Stimulated activated CD8-positive, alpha-beta memory T cell treated with anti-CD3 and anti-CD28 coated beads, Interleukin-12 subunit alpha, Interleukin-12 subunit beta, amount 100 ng/mL, for 24 hours (primary cell): ENCODE results near the gene ERMP1.

Experiments used
- DNase-seq: peaks from one replicate; pipeline ENCODE4 v3.0.0-alpha.2; 2020; ENCODE audit errors: extremely low read depth

Gene ERMP1

DNA sequence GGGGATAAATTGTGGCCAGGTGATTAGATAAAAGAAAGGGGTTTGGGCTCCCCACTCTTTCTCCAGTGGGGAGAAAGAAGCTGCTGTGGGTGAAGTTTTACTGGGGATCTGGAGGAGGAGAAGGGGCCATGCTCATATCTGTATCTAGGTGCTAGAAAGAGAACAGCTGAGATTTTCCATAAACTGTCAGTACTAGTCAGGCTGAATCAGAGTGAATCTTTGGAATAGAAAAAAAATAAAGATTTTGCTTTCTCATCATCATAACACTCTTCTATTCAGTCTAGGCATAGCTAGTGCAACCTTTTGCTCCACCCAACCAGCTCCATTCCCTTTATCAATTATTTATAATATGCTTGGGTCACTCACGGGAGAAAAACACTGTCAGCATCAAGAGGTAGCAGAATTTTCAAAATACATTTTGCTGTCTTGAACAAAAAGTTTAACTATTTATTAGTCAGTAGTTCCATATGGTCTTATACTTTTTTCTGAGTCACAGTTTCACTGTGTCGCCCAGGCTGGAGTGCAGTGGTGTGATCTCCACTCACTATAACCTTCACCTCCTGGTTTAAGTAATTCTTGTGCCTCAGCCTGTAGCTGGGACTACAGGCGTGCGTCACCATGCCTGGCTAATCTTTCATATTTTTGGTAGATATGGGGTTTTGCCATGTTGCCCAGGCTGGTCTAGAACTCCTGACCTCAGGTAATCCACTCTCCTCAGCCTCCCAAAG, 21.3 kb upstream of the ERMP1 start:
- no peak for DNase-seq

DNA sequence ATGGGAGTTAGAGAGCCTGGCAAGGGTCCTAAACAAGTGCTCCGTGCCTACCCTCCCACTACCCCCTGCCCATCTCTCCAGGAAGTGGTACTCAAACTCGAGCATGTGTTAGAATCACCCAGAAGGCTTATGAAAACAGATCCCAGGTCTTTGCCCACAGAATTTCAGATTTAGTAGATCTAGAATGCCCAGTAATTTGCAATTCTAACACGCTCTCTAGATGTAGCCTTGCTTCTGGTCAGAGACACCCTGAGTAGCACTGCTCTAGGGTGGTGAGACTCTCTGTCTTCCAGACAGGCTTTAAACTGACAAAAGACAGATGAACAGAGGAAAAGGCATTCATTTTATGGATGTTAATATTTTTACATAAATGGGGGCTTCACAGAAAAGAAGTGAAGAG, 20.7 kb upstream of the ERMP1 start:
- DNase-seq = no peak

DNA sequence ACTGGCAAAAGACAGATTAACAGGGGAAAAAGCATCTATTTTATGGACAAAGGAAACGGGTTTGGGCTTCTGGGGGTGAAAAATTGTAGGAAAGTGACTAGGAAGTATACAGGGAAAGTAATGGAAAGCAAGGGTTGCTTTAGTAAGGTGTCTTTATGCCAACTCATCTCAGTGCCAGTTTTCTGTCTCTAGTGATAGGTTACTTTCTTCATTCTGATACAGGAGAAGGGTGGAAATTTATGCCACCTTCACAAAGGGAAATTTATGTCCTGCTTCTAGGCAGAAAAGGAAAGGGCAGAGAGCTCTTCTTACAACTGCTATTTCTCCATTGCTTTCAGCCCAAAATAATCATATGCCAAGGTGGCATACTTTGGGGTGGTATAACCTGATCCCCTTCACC, 20.1 kb upstream of the ERMP1 start:
- no peak for DNase-seq

DNA sequence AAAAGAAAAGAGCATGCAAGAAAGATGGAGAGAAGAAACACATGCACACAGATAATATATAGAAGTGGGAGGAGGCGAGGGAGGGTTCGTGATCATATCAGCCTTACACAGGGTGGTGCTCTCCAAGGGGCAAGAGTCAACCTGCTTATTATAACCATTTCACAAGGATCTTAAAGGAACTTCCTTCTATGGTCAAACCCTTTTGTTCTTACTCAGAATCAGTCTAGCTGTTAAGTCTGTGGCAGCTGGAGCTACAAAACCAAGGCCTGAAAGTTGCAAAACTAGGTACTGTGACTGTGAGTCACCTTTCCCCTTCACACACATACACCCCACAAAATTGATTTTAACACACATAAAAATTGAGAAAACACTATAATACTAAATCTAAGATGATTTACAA, 18.5 kb upstream of the ERMP1 start:
- DNase-seq = no peak

DNA sequence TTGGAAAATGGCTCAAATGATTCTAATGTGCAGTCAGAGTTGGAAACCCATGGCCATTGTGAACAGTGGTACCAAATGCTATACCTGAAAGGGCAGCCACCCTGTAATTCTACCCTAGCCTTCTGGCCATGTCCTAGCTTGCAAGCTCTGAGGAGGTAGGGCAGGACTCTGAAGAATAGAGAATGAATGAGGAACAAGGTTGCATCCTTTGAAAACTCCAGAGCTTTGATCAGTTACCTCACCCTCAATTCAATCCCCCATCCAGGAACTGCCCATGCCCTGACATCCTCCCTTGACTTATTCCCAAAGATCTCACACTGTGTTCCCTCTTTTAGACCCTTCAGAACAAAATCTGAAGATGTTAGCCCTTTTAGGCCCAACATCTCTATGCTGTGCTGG, 17.8 kb upstream of the ERMP1 start:
- no peak for DNase-seq

DNA sequence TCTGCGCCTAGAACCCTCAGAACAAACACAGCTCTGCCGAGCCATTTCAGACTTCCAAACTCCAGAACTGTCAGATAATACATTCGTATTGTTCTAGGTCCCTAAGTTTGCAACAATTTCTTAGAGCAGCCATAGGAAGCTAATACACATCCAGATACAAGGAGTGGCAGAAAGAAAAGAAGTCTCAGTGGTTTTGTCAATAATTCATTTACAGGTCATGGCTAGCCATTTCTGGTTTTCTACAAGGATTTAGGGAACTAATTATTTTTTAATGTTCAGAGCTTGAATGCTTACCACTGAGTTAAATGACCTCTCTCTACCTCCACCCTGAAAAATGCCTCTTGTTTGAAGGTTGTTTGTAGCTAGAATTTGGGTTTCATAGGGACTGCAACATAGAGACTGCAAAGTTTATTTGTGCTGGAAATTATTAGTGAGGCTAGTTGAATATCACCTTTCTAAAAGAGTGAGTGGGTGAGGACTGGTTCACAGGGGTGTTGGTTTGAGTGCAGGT, 15.5 kb upstream of the ERMP1 start:
- DNase-seq = no peak

DNA sequence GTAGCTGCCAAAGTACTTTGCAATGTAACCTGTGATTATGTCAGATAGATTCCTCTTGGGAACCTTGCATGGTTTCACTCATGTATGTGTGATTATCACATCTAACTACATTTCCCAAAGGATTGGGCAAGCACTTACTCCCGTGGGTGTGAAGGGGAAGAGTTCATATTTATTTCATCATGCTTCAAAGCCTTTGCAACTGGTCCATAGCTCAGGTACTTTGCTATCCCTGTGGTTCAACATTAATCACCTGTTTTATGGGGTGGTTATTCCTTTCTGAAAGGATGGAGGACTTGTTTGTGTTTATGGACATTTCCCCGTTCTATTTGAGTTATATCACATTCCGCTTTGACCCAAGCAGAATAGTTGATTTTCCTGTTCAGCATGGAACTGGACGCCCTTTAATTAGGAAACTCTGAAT, 13.6 kb upstream of the ERMP1 start:
- DNase-seq = no peak

DNA sequence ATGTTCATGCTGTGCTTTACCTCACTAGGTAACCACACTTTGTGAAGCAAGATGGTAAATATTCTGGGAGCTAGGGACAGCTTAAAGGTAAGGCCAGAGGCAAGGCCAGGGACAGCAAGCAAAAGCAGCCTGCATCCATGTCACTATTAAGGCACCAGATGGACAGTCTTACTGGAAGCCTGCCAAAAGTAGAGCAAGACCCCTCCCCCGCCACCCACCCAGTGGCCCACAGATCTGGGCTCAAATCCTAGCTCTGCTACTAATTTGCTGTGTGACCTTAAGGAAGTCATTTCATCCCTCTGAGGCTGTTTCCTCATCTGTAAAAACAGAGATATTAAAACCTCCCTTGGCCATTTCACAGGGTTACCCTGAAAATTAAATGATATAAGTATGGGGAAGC, 13.2 kb upstream of the ERMP1 start:
- no peak for DNase-seq

DNA sequence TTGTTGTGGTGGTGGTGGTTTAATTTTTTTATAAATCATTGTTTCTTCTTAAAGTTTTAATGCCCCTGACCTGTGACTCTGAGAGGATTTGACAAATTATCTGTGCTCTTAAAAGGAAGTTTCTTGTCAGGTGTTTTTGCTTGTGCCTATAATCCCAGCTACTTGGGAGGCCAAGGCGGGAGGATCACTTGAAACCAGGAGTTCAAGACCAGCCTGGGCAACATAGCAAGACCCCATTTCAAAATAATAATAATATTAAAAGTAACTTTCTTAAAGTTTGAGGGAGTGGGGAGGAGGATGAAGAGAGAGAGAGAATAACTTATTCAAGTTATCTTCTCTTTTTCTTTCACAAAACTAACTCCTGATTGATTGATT, 12.2 kb upstream of the ERMP1 start:
- DNase-seq = no peak

DNA sequence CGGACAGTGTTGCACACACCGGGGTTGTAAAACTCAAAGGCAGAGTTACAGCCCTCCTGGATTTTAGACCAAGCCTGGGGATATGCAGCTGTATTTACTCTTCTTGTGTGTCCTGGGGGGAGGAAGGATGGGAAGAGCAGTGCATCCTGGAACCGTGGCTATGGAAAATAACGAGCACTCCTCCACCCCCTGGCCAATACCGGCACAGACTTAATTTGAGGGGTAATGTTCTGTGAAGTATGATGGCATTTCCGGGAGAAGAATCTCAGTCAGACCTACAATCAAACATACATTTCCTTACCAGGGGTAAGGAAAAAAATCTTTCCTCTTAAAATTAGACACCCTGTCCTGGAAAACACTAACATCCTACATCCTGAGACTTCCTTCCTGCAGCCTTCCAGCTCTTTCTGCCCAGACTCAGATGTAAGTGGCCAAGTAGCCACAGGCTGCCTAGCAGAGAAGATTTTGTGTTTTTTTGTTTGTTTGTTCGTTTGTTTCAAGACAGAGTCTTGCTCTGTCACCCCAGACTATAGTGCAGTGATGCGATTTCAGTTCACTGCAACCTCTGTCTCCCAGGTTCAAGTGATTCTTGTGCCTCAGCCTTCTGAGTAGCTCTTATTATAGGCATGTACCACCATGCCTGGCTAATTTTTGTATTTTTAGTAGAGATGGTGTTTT, 11.0 kb upstream of the ERMP1 start:
- DNase-seq = no peak

DNA sequence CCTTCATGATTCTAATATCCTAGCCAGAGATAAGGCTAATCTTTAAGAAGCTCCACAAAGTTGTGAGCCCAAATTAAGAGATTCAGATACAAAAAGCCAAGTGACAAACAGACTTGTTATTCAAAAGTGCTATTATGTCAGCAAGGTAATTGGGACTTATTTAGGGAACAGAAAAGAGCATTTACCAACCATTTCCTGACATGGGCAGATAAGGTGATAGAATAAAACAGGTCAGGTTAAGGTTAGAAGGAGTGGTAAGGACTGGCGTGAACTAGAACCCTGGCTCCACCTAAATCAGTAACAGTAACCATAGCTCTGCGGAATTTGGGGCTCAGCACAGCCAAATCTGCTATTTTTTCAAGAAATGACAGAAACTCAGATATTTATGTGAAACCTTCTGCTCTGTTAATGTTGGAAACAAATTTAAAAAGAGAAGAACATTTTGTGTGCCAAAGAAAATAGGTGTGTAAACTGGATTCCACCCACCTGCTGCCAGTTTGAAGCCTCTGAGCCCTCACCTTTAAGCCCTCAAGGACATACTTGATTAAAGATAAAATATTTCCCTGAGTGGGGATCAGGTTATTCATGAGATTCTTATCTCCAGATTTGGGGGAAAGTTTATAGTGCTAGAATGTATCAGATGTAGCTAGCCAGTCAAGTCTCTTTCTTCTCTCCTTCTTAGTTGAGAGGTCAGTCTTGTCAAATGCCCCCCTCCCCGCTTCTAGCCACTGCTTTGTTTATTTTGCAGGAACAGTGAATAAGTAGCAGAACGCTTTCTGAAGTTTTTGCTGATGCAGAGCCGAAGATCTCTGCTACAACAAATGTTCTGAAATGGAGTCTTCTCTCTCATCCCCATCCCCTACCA, 10.2 kb upstream of the ERMP1 start:
- no peak for DNase-seq

DNA sequence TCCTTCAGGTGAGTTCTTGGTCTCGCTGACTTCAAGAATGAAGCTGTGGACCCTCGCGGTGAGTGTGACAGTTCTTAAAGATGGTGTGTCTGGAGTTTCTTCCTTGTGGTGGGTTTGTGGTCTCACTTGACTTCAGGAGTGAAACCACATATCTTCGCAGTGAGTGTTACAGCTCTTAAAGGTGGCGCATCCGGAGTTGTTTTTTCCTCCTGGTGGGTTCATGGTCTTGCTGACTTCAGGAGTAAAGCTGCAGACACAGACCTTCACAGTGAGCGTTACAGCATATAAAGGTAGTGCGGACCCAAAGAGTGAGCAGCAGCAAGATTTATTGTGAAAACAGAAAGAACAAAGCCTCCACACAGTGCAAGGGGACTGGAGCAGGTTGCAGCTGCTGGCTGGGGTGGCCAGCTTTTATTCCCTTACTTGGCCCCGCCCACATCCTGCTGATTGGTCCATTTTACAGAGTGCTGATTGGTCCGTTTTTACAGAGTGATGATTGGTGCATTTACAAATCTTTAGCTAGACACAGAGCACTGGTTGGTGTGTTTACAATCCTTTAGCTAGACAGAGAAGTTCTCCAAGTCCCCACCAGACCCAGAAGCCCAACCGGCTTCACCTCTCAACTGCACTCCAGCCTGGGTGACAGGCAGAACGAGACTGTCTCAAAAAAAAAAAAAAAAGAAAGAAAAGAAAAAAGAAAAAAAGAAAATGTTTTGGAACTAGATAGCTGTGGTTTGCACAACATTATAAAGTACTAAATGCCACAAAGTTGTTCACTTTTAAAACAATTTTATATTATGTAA, 9.1 kb upstream of the ERMP1 start:
- DNase-seq = no peak

DNA sequence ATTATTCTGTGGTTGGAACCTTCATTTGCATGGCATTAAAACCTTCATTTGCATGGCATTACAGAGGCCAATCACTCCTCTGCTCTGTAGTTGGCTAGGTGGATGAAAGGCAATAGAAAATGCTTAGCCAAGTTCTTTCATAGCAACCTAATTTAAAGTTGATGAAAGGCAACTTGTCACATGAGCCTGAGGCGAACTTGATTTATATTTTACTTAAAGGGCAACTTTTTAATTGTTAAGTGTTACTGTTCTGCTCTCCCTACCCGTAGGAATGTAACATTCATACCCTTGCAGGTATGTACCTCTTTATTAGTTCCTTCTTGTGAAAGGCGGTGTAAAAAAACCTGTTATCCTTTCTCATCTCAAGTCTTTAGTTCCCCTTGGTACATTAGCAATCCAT, 7.9 kb upstream of the ERMP1 start:
- no peak for DNase-seq

DNA sequence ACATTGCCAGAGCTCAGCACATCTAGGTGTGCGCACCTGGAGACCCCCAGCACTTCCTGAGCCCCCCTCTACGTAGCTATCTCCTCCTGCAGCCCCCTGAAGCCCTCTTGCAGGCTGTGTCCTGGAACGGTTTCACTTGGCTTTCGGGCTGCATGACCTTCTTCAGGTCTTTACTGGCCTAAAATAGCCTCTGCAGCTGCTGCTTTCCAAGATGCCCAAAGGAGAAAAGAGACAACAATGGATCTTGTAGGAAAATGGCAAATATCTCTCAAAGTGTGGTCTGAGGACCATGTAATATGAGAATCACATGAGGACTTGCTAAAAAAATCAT, 6.6 kb upstream of the ERMP1 start:
- DNase-seq = no peak

DNA sequence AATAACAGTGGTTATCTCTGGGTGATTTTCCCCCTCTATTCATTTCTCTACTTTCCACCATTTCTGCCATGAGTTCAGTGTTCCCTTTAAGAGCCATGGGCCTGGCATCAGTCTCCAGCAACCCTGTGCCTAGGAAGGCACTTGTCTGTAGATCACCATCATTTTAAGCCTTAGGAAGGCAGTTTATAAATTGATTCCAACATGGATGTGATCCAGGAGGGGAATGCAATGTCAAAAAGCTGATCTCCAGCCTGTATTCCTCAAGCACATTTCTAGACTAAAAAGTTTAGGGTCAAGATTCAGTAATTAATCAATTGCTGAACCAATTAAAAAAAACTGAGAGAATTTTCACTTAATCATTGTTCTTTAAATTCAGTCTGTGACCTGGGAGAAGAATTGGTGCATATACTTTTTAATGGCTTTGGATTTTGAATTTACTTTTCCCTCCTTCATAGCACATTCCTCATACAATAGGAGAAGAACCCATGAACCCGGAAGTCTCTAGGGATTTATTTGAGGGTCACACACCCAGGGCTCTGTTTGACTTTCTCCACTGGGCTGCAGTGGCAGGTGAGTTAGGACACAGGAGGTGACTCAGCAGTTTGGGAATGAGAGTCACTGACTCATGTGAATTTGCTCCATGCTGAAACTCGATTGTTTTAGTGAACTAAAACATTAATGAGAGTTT, 6.1 kb upstream of the ERMP1 start:
- DNase-seq = no peak

DNA sequence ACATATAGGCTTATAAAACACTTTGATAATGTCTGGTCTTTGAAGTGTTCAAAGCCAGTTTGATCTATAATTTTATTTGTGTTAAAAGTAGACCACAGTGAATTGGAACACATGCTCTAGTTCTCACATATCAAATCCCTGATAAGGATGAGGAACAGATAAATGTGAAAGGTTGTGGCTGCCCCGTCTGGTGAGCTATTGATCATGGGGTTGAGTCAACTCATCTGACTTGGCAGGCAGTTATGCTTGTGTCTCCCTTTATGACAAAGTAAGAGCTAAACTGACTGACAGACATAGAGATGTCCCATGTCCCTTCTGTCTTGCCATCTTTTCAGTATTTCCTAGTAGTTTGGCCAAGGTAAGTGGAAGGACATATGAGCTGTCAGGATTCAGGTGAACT, 2.9 kb upstream of the ERMP1 start:
- DNase-seq = no peak

DNA sequence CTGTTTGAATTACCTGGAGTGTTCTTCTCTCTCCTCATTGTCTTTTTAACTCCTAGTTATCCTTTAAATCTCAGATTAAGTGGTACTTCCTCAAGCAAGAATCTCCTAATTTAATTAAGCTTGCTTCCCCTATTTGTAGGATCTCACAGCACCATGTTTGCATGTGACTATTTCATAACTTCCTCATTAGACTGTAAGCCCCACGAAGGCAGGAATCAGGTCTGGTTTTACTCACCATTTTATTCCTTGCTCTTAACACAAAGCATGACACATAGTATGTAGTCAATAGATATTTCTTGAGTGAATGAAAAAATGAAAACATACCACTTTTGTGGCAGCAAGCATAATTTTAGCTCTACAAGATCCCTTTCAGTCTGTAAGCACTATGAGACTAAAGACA, 1.3 kb upstream of the ERMP1 start:
- DNase-seq = no peak

DNA sequence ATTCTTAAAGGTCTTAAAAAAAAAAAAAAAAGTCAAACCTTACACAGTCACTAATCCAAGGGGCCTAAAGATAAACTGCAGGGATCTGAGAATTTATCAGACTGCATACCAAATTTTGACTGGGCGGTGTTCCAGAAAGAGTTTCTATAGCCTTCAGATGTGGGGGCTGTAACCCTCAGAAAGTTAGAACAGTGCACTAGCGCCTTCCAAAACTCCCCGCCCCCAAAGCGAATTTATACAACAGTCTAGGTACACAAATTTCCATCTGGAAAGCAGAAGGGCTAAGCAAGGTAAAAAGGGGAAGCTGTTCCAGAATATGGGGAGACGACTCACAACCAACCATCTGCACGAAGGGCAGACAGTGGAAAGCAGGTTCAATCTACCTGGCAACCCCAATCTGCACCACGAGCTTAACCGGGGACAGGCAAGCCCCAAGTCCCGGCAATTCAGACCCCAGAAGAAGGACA, 813 bp downstream of the ERMP1 start:
- no peak for DNase-seq

DNA sequence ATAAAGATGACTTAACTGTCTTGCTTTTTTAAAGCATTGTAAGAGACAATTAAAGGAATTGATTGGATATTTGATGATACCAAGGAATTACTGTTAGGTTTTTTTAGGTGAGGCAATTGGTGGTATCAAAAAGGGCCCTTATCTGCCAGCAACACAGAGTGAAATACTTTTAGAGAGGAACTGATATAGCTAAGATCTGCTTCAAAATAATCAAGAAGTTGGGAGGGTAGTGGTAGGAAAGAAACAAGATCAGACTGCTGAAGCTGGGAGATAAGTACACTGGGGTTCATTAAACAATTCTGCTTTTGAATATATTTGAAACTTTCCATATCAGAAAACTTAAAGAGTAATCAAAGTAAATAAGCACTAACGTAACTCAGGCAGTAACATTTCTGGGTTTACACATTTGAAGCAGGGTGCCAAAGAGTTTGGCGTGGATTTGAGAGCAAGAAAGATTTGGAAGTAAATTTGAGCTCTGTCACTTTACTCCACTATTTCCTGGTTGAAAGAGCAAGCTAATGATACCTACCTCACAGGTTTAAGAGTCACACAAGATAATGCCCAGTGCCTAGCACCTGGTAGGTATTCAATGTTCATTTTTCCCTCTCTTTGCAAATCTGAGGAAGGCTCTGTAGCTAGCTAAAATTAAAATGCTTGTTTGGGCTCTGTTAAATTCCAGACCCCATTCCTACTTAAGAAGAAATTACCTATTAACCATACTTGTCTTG, 6.9 kb downstream of the ERMP1 start:
- no peak for DNase-seq

DNA sequence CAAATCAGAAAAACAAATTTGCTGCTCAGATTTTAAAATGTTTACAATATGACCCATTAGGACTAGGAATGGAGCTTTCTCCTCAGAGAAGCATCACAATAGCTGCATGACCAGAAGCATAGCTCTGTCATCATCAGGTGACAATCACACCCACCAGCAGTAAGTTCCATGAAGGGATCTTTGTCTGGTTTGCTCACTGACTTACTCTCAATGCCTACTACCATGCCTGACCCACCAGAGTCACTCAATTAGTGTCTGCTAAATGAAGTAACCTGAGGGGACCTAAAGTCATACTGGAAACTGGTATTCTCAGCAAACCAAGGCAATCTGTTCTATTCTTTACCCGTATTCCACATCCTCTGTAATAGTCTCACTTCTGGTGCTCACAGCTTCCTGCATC, 7.7 kb downstream of the ERMP1 start:
- DNase-seq = no peak

DNA sequence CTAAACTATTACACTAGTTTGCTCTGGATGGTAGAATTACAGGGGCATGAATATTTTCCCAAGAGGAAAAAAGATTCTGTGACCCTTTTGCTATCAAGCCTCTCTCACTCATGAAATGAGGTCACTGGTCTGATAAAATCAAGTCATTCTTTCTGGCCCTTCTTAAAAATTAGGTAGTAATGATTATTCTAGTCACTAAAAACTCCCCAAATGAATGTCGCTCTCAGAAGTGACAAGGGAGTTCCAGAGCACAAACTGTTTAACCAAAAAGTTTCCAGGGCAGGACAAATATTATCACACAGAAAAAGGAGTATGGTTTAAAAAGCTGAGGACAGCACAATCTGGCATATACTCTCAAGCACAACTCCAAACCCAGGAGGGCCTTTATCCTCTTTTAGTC, 12.5 kb downstream of the ERMP1 start:
- no peak for DNase-seq
